OCI-LY7 (cell line): ENCODE measurements around the gene TMEM266. TPM values are rescaled to one million over a fixed set of nuclear protein-coding genes. Genes with fewer than 3 reads are reported as not detected.

Source experiments
- BruUV-seq: library from RNA; stranded (reverse); fragments of 400-500 nt; replicated peaks from 2 replicates; lab custom pipeline; 2021; lab: Mats Ljungman, UMichigan
- CTCF ChIA-PET: fragments of 300-600 bp; sonication (Branson Sonifier 250); formaldehyde crosslinking; loops from one replicate; lab custom pipeline; 2022; ENCODE audit warnings: antibody characterized with exemption; ENCODE audit not compliant: unreplicated experiment; lab: Charles Lee
- POLR2A ChIA-PET: fragments of 300-600 bp; sonication (Branson Sonifier 250); formaldehyde crosslinking; loops from one replicate; lab custom pipeline; 2022; ENCODE audit warnings: antibody characterized with exemption; lab: Charles Lee
- DNase-seq: peaks from one replicate; pipeline ENCODE4 v3.0.0-alpha.2; 2015; ENCODE audit warnings: low spot score
- H2AFZ ChIP-seq: fragments of 200-600 bp; sonication (generic), shearing (Covaris generic); 2 replicates; pipeline ENCODE4 v1.6.1; 2014; ENCODE audit warnings: mild to moderate bottlenecking, antibody characterized with exemption, low read length, moderate library complexity
- H3K27ac ChIP-seq: fragments of 200-600 bp; sonication (generic); 2 replicates; pipeline ENCODE4 v1.5.1; 2014; ENCODE audit warnings: mixed run types, low read depth, mild to moderate bottlenecking, moderate library complexity, low read length, inconsistent platforms; ENCODE audit not compliant: poor library complexity, severe bottlenecking
- H3K36me3 ChIP-seq: fragments of 200-600 bp; sonication (generic); 2 replicates; pipeline ENCODE4 v1.6.1; 2014; ENCODE audit warnings: mild to moderate bottlenecking, antibody characterized with exemption, low read length, moderate library complexity, mixed read lengths; ENCODE audit not compliant: insufficient read depth
- H3K4me1 ChIP-seq: fragments of 200-600 bp; sonication (generic); 2 replicates; pipeline ENCODE4 v1.5.1; 2014; ENCODE audit warnings: mild to moderate bottlenecking, low read length; ENCODE audit not compliant: insufficient read depth, poor library complexity, severe bottlenecking
- H3K4me2 ChIP-seq: fragments of 200-600 bp; sonication (generic); 2 replicates; pipeline ENCODE4 v1.6.1; 2014; ENCODE audit warnings: mild to moderate bottlenecking, low read length
- H3K4me3 ChIP-seq: fragments of 200-600 bp; sonication (generic); 2 replicates; pipeline ENCODE4 v1.5.1; 2014; ENCODE audit warnings: mild to moderate bottlenecking, low read depth, low read length; ENCODE audit not compliant: poor library complexity, severe bottlenecking
- H3K79me2 ChIP-seq: fragments of 200-600 bp; sonication (generic); 2 replicates; pipeline ENCODE4 v1.6.1; 2016; ENCODE audit warnings: low read depth, mild to moderate bottlenecking, low read length, moderate library complexity, mixed read lengths; ENCODE audit not compliant: insufficient read depth
- H3K9me2 ChIP-seq: fragments of 200-600 bp; sonication (generic); 2 replicates; pipeline ENCODE4 v1.6.1; 2016; ENCODE audit warnings: mild to moderate bottlenecking, low read length, mixed read lengths; ENCODE audit not compliant: insufficient read depth
- H3K9me3 ChIP-seq: fragments of 200-600 bp; sonication (generic); 2 replicates; pipeline ENCODE4 v1.6.1; 2014; ENCODE audit warnings: mild to moderate bottlenecking, mixed run types, low read length, mixed read lengths
- H4K20me1 ChIP-seq: fragments of 200-600 bp; sonication (generic); 2 replicates; pipeline ENCODE4 v1.6.1; 2014; ENCODE audit warnings: mild to moderate bottlenecking, antibody characterized with exemption, low read length, moderate library complexity, mixed read lengths; ENCODE audit not compliant: insufficient read depth
- EZH2phosphoT487 ChIP-seq: fragments of 200-600 bp; sonication (generic); IDR thresholded peaks from 2 replicates; pipeline ENCODE4 v1.6.1; 2018; ENCODE audit warnings: low read depth, borderline replicate concordance, mild to moderate bottlenecking, mixed run types, antibody characterized with exemption, low read length, moderate library complexity, mixed read lengths
- intact Hi-C: fragments of 100-400 bp; cut with micrococcal nuclease; formaldehyde crosslinking; loops from one replicate; pipeline ENCODE4 v1.10.0; 2022; ENCODE audit not compliant: unreplicated experiment
- total RNA-seq, 2 experiments: library from RNA; depleted of rRNA in 1 of 2; stranded (reverse); fragments of >200 nt in 1 of 2; shearing (Covaris generic) in 1 of 2; gene quantifications; 2 replicates each; pipeline ENCODE4 v1.2.3, GENCODE V29; 2014 to 2022
- TF ChIP-seq, protein P1 (sequence below): fragments of 200-600 bp; sonication (generic); conservative IDR thresholded peaks from 2 replicates; pipeline ENCODE4 v1.5.1; 2014; ENCODE audit warnings: mild to moderate bottlenecking, antibody characterized with exemption, low read length, moderate library complexity, mixed read lengths

Gene TMEM266
- total RNA-seq, 2 experiments from 2014 or later, result not detected

DNA sequence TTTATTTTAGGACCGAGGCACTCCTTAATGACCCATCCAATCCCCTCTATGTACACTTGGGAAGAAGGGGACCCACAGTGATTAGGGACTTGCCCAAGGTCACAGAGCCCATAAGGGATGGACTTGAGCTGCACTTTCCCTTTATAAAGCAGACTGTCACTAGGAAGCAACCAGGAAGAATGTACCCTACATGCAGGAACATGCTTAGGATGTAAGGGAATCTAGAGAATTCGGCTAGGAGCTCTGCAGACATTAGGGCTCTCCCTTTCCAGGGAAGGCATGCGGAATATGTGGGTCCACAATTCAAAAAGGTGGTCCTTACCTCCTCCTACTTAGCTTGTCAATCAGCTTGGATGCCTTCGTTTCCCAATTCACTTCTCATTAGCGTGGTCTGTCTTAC, 78.7 kb downstream of the TMEM266 start:
- Histone ChIP-seq H3K4me3 (no peak overlapping the region), H3K9me2 (no peaks in the 10 kb centered on the region), H3K79me2 (no peaks in the 10 kb centered on the region), H3K4me1 (no peaks in the 10 kb centered on the region), H2AFZ (no peak overlapping the region), H3K9me3 (no peaks in the 10 kb centered on the region), H3K36me3 (no peaks in the 10 kb centered on the region), H3K27ac (no peak overlapping the region), H4K20me1 (no peaks in the 10 kb centered on the region), H3K4me2 (no peak overlapping the region)
- intact Hi-C loops, result no loop called here
- TF ChIP-seq, protein P1, sequence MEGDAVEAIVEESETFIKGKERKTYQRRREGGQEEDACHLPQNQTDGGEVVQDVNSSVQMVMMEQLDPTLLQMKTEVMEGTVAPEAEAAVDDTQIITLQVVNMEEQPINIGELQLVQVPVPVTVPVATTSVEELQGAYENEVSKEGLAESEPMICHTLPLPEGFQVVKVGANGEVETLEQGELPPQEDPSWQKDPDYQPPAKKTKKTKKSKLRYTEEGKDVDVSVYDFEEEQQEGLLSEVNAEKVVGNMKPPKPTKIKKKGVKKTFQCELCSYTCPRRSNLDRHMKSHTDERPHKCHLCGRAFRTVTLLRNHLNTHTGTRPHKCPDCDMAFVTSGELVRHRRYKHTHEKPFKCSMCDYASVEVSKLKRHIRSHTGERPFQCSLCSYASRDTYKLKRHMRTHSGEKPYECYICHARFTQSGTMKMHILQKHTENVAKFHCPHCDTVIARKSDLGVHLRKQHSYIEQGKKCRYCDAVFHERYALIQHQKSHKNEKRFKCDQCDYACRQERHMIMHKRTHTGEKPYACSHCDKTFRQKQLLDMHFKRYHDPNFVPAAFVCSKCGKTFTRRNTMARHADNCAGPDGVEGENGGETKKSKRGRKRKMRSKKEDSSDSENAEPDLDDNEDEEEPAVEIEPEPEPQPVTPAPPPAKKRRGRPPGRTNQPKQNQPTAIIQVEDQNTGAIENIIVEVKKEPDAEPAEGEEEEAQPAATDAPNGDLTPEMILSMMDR, result no peak
- no peak for TF ChIP-seq EZH2phosphoT487
- POLR2A ChIA-PET, result interaction anchor here (0.5 kb wide), 1 partner anchor 86 kb away, joined by 3 read pairs; no protein-coding TSS in a partner anchor
- no TSS peak for BruUV-seq
- no peak for DNase-seq
- CTCF ChIA-PET, result interaction anchor here (1.6 kb wide), 1 partner anchor 82 kb away, joined by 7 read pairs; no protein-coding TSS in a partner anchor

DNA sequence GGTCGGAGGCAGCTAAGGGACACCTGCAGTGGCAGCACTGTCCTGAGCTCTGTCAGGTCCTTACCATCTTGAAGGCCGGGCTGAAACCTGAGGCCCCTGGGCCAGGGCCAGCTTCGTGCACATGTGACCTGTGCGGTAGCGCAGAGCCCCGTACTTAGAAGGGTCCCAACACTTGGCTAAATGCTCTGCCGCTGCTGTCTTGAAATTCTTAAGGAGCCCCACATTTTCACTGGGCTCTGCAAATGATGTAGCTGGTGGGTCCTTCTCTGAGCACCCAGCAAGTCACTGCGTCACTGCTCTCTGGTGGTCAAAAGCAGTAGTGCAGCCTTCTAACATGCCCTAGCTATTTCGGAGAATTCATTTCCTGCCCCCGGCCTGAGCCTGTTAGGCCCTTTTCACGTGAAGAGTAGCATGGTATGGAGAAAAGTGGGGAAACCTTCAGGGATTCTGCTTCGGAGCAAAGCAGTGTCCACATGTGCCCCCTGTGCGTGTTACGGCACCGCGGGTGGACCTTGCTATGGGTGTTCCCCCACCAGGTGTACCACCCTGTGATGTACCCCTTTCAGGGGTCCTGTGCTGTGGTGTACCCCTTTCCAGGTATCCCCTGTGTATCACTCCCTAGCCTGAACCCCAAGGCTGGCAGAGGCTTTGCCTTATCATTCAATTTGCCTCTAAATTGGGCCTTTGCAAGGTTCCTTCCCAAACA, 79.7 kb downstream of the TMEM266 start:
- H4K20me1 ChIP-seq, result no peaks in the 10 kb centered on the region
- H3K79me2 ChIP-seq, result no peaks in the 10 kb centered on the region
- no peak overlapping the region for H2AFZ ChIP-seq
- no peak overlapping the region for H3K27ac ChIP-seq
- intact Hi-C loops, result loop anchor here (1.0 to 10.0 kb wide), 3 partner anchors 82 to 415 kb away; a partner anchor contains a TSS
- H3K4me2 ChIP-seq, result no peak overlapping the region
- ChIA-PET CTCF (interaction anchor here (0.5 to 1.6 kb wide), 2 partner anchors 65 to 83 kb away, joined by 3 to 7 read pairs; no protein-coding TSS in a partner anchor), POLR2A (interaction anchor here (0.6 kb wide), 1 partner anchor 624 kb away, joined by 3 read pairs; no protein-coding TSS in a partner anchor)
- peak; percentile 67 for DNase-seq
- no TSS peak for BruUV-seq
- TF ChIP-seq EZH2phosphoT487, result no peak
- TF ChIP-seq, protein P1, result peak; percentile 89
- no peak overlapping the region for H3K4me3 ChIP-seq
- no peaks in the 10 kb centered on the region for H3K9me2 ChIP-seq
- H3K36me3 ChIP-seq, result no peaks in the 10 kb centered on the region
- no peaks in the 10 kb centered on the region for H3K4me1 ChIP-seq
- no peaks in the 10 kb centered on the region for H3K9me3 ChIP-seq

DNA sequence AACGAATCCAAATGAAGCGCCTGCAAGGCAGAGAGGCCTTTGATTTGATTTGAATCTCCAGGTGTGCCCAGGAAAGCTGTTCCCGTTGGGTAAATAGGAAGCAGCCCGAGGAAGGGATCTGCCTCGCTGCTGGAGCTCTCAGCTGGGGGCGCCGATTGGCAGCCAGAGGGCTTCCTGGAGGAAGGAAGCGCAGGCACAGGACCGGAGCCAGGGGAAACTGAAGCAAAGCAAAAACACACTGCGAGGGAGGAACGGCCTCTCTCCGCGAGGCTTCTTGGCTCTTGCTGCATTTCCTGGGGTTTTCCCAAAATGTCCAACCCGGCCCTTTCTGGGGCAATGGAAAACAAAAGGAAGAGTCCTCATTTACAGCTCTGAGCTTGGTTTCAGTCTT, 80.3 kb downstream of the TMEM266 start:
- no peak overlapping the region for H2AFZ ChIP-seq
- H3K9me3 ChIP-seq, result no peaks in the 10 kb centered on the region
- H3K79me2 ChIP-seq, result no peaks in the 10 kb centered on the region
- POLR2A ChIA-PET, result interaction anchor here (0.6 kb wide), 1 partner anchor 1462 kb away, joined by 9 read pairs; no protein-coding TSS in a partner anchor
- CTCF ChIA-PET, result interaction anchor here (1.6 kb wide), 1 partner anchor 83 kb away, joined by 7 read pairs; no protein-coding TSS in a partner anchor
- no peaks in the 10 kb centered on the region for H3K9me2 ChIP-seq
- no peak for TF ChIP-seq EZH2phosphoT487
- TF ChIP-seq, protein P1, result no peak
- no peak overlapping the region for H3K27ac ChIP-seq
- H3K36me3 ChIP-seq, result no peaks in the 10 kb centered on the region
- H3K4me2 ChIP-seq, result no peak overlapping the region
- no peaks in the 10 kb centered on the region for H4K20me1 ChIP-seq
- no TSS peak for BruUV-seq
- no peak overlapping the region for H3K4me3 ChIP-seq
- DNase-seq, result no peak
- intact Hi-C loops, result loop anchor here (10.0 kb wide), 1 partner anchor 415 kb away; a partner anchor contains a TSS
- H3K4me1 ChIP-seq, result no peaks in the 10 kb centered on the region
